Vagina (tissue), 2 donors: Measurements from ENCODE around the gene RSAD2.

ENCODE experiments used
- POLR2A ChIP-seq, 2 donors: fragments of 450-650 bp; IDR thresholded peaks; one replicate each; pipeline ENCODE4 v1.6.1; 2017; ENCODE audit warnings: antibody characterized with exemption in 2 of 2, mild to moderate bottlenecking in 2 of 2, moderate library complexity in 2 of 2
- POLR2AphosphoS5 ChIP-seq, 2 donors: sonication (generic); formaldehyde crosslinking; IDR thresholded peaks; one replicate each; pipeline ENCODE4 v1.9.0; 2017; ENCODE audit warnings: antibody characterized with exemption in 2 of 2, mild to moderate bottlenecking in 2 of 2, low read depth in 1 of 2; ENCODE audit not compliant: insufficient read depth in 1 of 2

- TF ChIP-seq POLR2A (IDR thresholded peaks at IDR 0.05) (no peak), POLR2AphosphoS5 (IDR thresholded peaks at IDR 0.05; ENCODE audit: insufficient read depth in 1 of 2, low read depth in 1 of 2) (no peak)
Measured at GRCh38 chr2:6883448-6884122, 6.0 kb downstream of the RSAD2 start.
